Thoracic aorta (tissue), 2 donors: ENCODE data around the gene DMXL2. TPM values are rescaled to one million over a fixed set of nuclear protein-coding genes. Genes with fewer than 3 reads are reported as not detected.

ENCODE experiments used
- ATAC-seq: fragments of 150-250 bp; one replicate; pipeline ENCODE4 v1.8.0; 2017; ENCODE audit warnings: low read depth; ENCODE audit not compliant: insufficient number of reproducible peaks, low FRiP score
- DNase-seq: peaks from one replicate; pipeline ENCODE4 v3.0.0-alpha.2; 2020; ENCODE audit warnings: low spot score
- H3K27ac ChIP-seq, 2 donors: fragments of 200-600 bp; sonication (generic); 1 replicate in 1 of 2; 2 replicates in 1 of 2; pipeline ENCODE4 v1.5.1; 2016; ENCODE audit warnings: mild to moderate bottlenecking in 2 of 2, moderate library complexity in 2 of 2
- H3K27me3 ChIP-seq: fragments of 200-600 bp; sonication (generic); replicated peaks from 2 replicates; pipeline ENCODE4 v1.6.0; 2016; ENCODE audit warnings: mild to moderate bottlenecking; ENCODE audit not compliant: insufficient read depth
- H3K36me3 ChIP-seq: fragments of 200-600 bp; sonication (generic); one replicate; pipeline ENCODE4 v1.5.1; 2016
- H3K4me1 ChIP-seq, 2 donors: fragments of 200-600 bp; sonication (generic); 1 replicate in 1 of 2; 2 replicates in 1 of 2; pipeline versions ENCODE4 v1.5.1 to v1.6.0; 2016; ENCODE audit warnings: low read depth in 2 of 2, mild to moderate bottlenecking in 1 of 2; ENCODE audit not compliant: control insufficient read depth in 1 of 2
- H3K4me3 ChIP-seq: fragments of 200-600 bp; sonication (generic); 2 replicates; pipeline ENCODE4 v1.5.1; 2016; ENCODE audit warnings: mild to moderate bottlenecking
- H3K9me3 ChIP-seq: fragments of 200-600 bp; sonication (generic); 2 replicates; pipeline ENCODE4 v1.5.1; 2016
- CTCF ChIP-seq: fragments of 200-600 bp; sonication (generic); IDR thresholded peaks from one replicate; pipeline ENCODE4 v1.5.1; 2019; ENCODE audit warnings: antibody characterized with exemption
- total RNA-seq, 2 donors: library from RNA; depleted of rRNA; stranded (reverse); fragments of >200 nt; gene quantifications; one replicate each; pipeline versions ENCODE4 v1.1.0 to v1.2.3, GENCODE V29; 2016

Gene DMXL2
- total RNA-seq, 2 donors from 2014 or later = 20.3 to 45.9 TPM

- no peak overlapping the region for H3K4me3 ChIP-seq
- no peak for TF ChIP-seq CTCF
- H3K36me3 ChIP-seq = no peaks in the 10 kb centered on the region
- DNase-seq = no peak
- no peaks in the 10 kb centered on the region for H3K9me3 ChIP-seq
- no peaks in the 10 kb centered on the region for H3K4me1 ChIP-seq
- ATAC-seq = no peak
- H3K27me3 ChIP-seq = no peaks in the 10 kb centered on the region
- no peak overlapping the region for H3K27ac ChIP-seq
Measured at GRCh38 chr15:51634591-51635198, 12.1 kb upstream of the DMXL2 start.

- no peak for TF ChIP-seq CTCF
- no peaks in the 10 kb centered on the region for H3K36me3 ChIP-seq
- no peaks in the 10 kb centered on the region for H3K9me3 ChIP-seq
- ATAC-seq (no peak), DNase-seq (no peak)
- no peaks in the 10 kb centered on the region for H3K27me3 ChIP-seq
- no peak overlapping the region for H3K27ac ChIP-seq
- no peak overlapping the region for H3K4me3 ChIP-seq
- H3K4me1 ChIP-seq = no peaks in the 10 kb centered on the region
Measured at GRCh38 chr15:51629612-51630011, 7.0 kb upstream of the DMXL2 start.

GRCh38 chr15:51625236-51625635 is 2.7 kb upstream of the DMXL2 start:
- no peak for DNase-seq
- TF ChIP-seq CTCF = no peak
- H3K27ac ChIP-seq = no peak overlapping the region
- no peaks in the 10 kb centered on the region for H3K27me3 ChIP-seq
- peaks cover 9 to 12% of the 10 kb centered on the region in 2 donors for H3K4me1 ChIP-seq
- ATAC-seq = no peak
- H3K9me3 ChIP-seq = no peaks in the 10 kb centered on the region
- no peaks in the 10 kb centered on the region for H3K36me3 ChIP-seq
- no peak overlapping the region for H3K4me3 ChIP-seq

- Histone ChIP-seq H3K27me3 (no peaks in the 10 kb centered on the region), H3K9me3 (no peaks in the 10 kb centered on the region), H3K4me1 (peaks cover 9 to 12% of the 10 kb centered on the region in 2 donors), H3K27ac (no peak overlapping the region), H3K4me3 (no peak overlapping the region), H3K36me3 (no peaks in the 10 kb centered on the region)
- TF ChIP-seq CTCF = no peak
- ATAC-seq (no peak), DNase-seq (no peak)
Measured at GRCh38 chr15:51624022-51624421, 1.5 kb upstream of the DMXL2 start.

GRCh38 chr15:51623386-51623938 is 891 bp upstream of the DMXL2 start:
- H3K27ac ChIP-seq = no peak overlapping the region

More at GRCh38 chr15:51623386-51623938, 891 bp upstream of the DMXL2 start:
- H3K9me3 ChIP-seq = no peaks in the 10 kb centered on the region
- peak overlapping the region; percentile 87 for H3K4me3 ChIP-seq
- no peaks in the 10 kb centered on the region for H3K36me3 ChIP-seq
- no peaks in the 10 kb centered on the region for H3K27me3 ChIP-seq
- DNase-seq = no peak
- TF ChIP-seq CTCF = no peak
- peaks cover 9 to 12% of the 10 kb centered on the region in 2 donors for H3K4me1 ChIP-seq
- ATAC-seq = no peak
